ENCODE results near the gene KIR2DL3.
"Not testable (repeated sequence)": the region's sequence is repeated elsewhere in the genome, so short reads cannot be mapped to it uniquely, and the experiment has no call there.

DNA sequence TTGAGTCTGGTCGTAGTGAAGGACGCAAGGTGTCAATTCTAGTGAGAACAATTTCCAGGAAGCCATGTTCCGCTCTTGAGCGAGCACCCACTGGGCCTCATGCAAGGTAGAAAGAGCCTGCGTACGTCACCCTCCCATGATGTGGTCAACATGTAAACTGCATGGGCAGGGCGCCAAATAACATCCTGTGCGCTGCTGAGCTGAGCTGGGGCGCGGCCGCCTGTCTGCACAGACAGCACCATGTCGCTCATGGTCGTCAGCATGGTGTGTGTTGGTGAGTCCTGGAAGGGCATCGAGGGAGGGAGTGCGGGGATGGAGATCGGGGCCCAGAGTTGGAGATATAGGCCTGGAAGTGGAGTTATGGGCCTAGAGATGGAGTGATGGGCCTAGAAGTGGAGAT is at the start of gene KIR2DL3:
- TF ChIP-seq YY1 (IDR thresholded peaks at IDR 0.05; ENCODE audit: insufficient read depth, insufficient read length); ZNF274 (IDR thresholded peaks at IDR 0.05; ENCODE audit: low read depth, low read length): not testable (repeated sequence)
